GM12865 (cell line): ENCODE data around the gene PLEKHM2.

Source experiments
- DNase-seq: peaks from one replicate; pipeline ENCODE4 v3.0.0; 2010; ENCODE audit warnings: low read depth
- H3K4me3 ChIP-seq: 2 replicates; pipeline ENCODE4 v1.5.1; 2011; ENCODE audit warnings: mild to moderate bottlenecking, low read depth, low read length, control low read depth
- TF ChIP-seq, protein P1 (sequence below): IDR thresholded peaks from 2 replicates; pipeline ENCODE4 v1.5.1; 2011; ENCODE audit warnings: low read length, control low read depth, low read depth, inconsistent platforms; ENCODE audit not compliant: insufficient read depth; ENCODE audit errors: missing control alignments

Gene PLEKHM2

DNA sequence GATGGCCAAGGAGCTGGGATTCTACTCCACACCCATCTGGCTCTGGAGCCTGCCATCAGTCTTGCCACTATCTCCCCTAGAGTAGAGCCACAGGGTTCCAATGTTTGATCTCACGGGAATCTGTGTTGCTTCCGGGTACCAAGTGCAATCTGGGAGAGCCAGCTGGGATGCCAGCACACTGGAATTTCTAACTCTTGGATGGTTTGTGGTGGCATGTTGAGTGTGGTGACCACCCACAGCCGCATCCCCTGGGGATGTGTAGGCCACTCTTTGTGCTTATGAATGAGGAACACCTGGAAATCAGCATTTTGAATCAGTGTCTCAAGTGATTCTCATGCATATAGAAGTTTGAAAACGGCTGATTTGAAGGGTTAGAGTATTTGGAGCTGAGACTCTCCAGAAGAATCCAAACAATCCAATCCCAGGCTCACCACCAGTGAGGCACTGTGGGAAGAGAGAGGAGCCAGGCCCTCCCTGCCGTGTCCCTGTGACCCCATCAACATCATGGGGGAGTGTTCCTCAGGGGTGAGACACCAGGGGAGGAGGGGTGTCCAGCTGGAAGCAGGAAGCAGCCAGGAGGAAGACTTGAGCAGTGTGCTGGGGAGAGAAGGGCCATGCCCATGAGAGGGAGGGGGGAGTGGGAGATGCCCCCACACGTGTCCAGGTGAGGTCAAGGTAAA lies 87.9 kb downstream of the PLEKHM2 start:
- DNase-seq: no peak
- TF ChIP-seq, protein P1, sequence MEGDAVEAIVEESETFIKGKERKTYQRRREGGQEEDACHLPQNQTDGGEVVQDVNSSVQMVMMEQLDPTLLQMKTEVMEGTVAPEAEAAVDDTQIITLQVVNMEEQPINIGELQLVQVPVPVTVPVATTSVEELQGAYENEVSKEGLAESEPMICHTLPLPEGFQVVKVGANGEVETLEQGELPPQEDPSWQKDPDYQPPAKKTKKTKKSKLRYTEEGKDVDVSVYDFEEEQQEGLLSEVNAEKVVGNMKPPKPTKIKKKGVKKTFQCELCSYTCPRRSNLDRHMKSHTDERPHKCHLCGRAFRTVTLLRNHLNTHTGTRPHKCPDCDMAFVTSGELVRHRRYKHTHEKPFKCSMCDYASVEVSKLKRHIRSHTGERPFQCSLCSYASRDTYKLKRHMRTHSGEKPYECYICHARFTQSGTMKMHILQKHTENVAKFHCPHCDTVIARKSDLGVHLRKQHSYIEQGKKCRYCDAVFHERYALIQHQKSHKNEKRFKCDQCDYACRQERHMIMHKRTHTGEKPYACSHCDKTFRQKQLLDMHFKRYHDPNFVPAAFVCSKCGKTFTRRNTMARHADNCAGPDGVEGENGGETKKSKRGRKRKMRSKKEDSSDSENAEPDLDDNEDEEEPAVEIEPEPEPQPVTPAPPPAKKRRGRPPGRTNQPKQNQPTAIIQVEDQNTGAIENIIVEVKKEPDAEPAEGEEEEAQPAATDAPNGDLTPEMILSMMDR: no peak
- no peak overlapping the region for H3K4me3 ChIP-seq

DNA sequence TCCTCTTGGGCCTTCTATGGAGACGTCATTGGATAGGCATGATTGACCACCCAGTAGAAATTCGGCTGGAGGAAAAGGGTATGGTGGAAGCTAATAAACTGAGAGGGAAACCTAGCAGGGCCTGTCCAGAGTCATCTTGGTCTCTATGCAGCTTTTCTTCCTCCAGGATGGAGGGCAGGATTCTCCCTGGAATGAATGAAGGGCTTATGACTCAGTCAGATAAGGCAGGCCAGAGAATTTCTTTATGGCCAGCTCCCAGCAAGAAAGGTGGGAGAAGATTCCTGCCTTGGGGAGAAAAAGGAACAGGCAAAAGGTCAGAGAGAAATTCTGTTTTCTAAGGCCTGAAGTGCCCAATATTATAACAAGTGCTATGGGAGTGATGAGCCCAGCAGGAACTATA lies 91.6 kb downstream of the PLEKHM2 start:
- no peak overlapping the region for H3K4me3 ChIP-seq
- TF ChIP-seq, protein P1: no peak
- no peak for DNase-seq

DNA sequence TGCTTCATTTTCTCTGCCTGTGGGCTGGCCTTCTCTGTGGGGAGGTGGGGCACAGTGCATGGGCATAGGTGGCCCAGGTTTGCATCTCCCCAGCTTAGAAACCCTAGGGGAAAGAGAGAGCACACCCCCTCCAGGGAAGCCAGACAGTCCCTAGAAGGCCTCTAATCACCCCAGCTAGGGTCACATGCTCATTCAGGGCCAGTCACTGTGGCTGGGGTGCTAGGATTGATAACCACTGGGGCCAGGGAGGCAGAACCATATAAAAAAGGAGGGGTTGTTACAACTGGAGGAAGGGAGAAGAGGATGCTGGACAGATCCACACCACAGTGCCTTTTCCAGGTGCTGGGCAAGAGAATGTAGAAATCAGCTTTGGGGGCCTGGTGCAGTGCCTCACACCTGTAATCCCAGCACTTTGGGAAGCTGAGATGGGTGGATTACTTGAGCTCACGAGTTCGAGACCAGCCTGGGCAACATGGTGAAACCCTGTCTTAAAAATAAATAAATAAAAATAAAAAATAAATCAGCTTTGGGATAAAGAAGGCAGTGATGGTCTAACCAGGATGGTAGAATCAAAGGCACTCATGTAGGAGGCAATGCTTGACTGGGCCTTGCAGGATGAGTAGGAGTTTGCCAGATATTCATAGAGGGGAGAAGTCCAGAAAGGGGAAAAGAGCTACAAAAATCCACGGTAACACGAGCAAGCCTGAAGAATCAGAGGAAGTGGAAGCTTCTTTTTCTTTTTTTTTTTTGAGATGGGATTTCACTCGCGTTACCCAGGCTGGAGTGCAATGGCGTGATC lies 94.0 kb downstream of the PLEKHM2 start:
- H3K4me3 ChIP-seq: no peak overlapping the region
- TF ChIP-seq, protein P1: no peak
- no peak for DNase-seq
